ENCODE results near the gene PPP1R18. TPM values are rescaled to one million over a fixed set of nuclear protein-coding genes. Genes with fewer than 3 reads are reported as not detected.

PPP1R18 gene
- total RNA-seq (25.7 and 43.5 TPM in 2 replicates), polyA plus RNA-seq (9.9 and 13.0 TPM in 2 replicates)

- Histone ChIP-seq H3K4me1 (ENCODE audit: low read depth) (peaks cover 63% of the 10 kb centered on the region), H3K4me3 (peak within 1 kb of the TSS; percentile 63), H3K27ac (peak within 1 kb of the TSS; percentile 67), H3K9me3 (ENCODE audit: low read depth) (no peaks in the 10 kb centered on the region), H3K36me3 (no peaks in the 10 kb centered on the region), H3K27me3 (no peaks in the 10 kb centered on the region)
- no peak for TF ChIP-seq CTCF (IDR thresholded peaks at IDR 0.05; ENCODE audit: low read depth, low read length)
- peak; percentile 73 to 76 for DNase-seq (ENCODE audit: low read depth in 1 of 2, low spot score in 1 of 2)
These were observed at the start of gene PPP1R18 for GRCh38 chr6:30686009-30686907. Gene PPP1R18 (minus strand): TSS chr6:30686645. CDS start chr6:30686018, 627 bp downstream.

GRCh38 chr6:30735668-30736314 lies 49.3 kb upstream of the PPP1R18 start:
- Histone ChIP-seq H3K36me3 (peaks cover 57% of the 10 kb centered on the region), H3K27ac (no peak overlapping the region), H3K4me1 (ENCODE audit: low read depth) (peaks cover under 1% of the 10 kb centered on the region), H3K4me3 (no peak overlapping the region), H3K9me3 (ENCODE audit: low read depth) (no peaks in the 10 kb centered on the region), H3K27me3 (no peaks in the 10 kb centered on the region)
- no peak for TF ChIP-seq CTCF (IDR thresholded peaks at IDR 0.05; ENCODE audit: low read depth, low read length)
- no peak for DNase-seq (ENCODE audit: low read depth in 1 of 2, low spot score in 1 of 2)

- TF ChIP-seq CTCF (IDR thresholded peaks at IDR 0.05; ENCODE audit: low read depth, low read length): no peak
- DNase-seq (ENCODE audit: low read depth in 1 of 2, low spot score in 1 of 2): no peak
- Histone ChIP-seq H3K27me3 (no peaks in the 10 kb centered on the region), H3K36me3 (peaks cover 51% of the 10 kb centered on the region), H3K9me3 (ENCODE audit: low read depth) (no peaks in the 10 kb centered on the region), H3K4me1 (ENCODE audit: low read depth) (peaks cover 3% of the 10 kb centered on the region), H3K27ac (no peak overlapping the region), H3K4me3 (no peak overlapping the region)
These were observed 45.9 kb upstream of the PPP1R18 start for GRCh38 chr6:30732237-30732943.

- peak overlapping the region; percentile 31 for H3K27ac ChIP-seq
- peak; percentile 40 for TF ChIP-seq CTCF (IDR thresholded peaks at IDR 0.05; ENCODE audit: low read depth, low read length)
These were observed 44.4 kb upstream of the PPP1R18 start for GRCh38 chr6:30730601-30731435.

More at GRCh38 chr6:30730601-30731435, 44.4 kb upstream of the PPP1R18 start:
- Histone ChIP-seq H3K4me3 (no peak overlapping the region), H3K9me3 (ENCODE audit: low read depth) (no peaks in the 10 kb centered on the region), H3K4me1 (ENCODE audit: low read depth) (peaks cover 3% of the 10 kb centered on the region), H3K36me3 (peaks cover 52% of the 10 kb centered on the region), H3K27me3 (no peaks in the 10 kb centered on the region)
- peak; percentile 51 to 83 for DNase-seq (ENCODE audit: low read depth in 1 of 2, low spot score in 1 of 2)

Data from cardiac muscle cell (in vitro differentiated cells and primary cell).